GM23338 (cell line): ENCODE data around the gene GRK3.

Experiments used
- POLR2AphosphoS5 ChIP-seq: IDR thresholded peaks from 2 replicates; pipeline ENCODE4 v1.6.1; 2016; ENCODE audit warnings: antibody characterized with exemption, low read depth
- TF ChIP-seq, protein P1 (sequence below), 2 experiments: fragments of 200-600 bp in 1 of 2; sonication (generic) in 1 of 2; conservative IDR thresholded peaks; 2 replicates each; pipeline versions ENCODE4 v1.5.1 to v1.6.1; 2016 to 2017; ENCODE audit warnings: antibody characterized with exemption in 2 of 2, low read depth in 2 of 2, mild to moderate bottlenecking in 2 of 2, moderate library complexity in 1 of 2
- TF ChIP-seq, protein P2 (sequence below): IDR thresholded peaks from one replicate; pipeline ENCODE4 v1.6.1; 2018; ENCODE audit warnings: antibody characterized with exemption; ENCODE audit not compliant: unreplicated experiment

DNA sequence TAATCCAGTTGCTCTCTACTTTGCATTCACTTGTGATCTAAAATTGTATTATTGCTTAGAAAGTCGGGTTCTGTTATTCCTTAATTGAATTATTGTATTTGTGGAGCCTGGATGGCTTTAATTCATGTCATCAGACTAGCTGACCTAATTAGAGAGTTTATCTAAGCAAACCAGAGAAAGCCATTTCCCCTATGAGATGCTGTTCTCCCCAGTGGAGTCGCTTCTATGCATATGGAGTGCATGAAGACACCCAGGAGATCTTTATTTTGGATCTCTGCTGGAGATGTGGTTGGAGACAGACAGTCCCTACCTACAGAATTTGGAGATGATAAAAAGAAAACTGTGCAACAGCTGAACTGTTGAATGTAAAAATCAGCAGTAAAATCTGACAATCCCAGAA, 132.3 kb downstream of the GRK3 start:
- TF ChIP-seq, protein P1, sequence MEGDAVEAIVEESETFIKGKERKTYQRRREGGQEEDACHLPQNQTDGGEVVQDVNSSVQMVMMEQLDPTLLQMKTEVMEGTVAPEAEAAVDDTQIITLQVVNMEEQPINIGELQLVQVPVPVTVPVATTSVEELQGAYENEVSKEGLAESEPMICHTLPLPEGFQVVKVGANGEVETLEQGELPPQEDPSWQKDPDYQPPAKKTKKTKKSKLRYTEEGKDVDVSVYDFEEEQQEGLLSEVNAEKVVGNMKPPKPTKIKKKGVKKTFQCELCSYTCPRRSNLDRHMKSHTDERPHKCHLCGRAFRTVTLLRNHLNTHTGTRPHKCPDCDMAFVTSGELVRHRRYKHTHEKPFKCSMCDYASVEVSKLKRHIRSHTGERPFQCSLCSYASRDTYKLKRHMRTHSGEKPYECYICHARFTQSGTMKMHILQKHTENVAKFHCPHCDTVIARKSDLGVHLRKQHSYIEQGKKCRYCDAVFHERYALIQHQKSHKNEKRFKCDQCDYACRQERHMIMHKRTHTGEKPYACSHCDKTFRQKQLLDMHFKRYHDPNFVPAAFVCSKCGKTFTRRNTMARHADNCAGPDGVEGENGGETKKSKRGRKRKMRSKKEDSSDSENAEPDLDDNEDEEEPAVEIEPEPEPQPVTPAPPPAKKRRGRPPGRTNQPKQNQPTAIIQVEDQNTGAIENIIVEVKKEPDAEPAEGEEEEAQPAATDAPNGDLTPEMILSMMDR (conservative IDR thresholded peaks at IDR 0.05; ENCODE audit: low read depth in 2 of 2) = no peak
- TF ChIP-seq POLR2AphosphoS5 = no peak
- TF ChIP-seq, protein P2, sequence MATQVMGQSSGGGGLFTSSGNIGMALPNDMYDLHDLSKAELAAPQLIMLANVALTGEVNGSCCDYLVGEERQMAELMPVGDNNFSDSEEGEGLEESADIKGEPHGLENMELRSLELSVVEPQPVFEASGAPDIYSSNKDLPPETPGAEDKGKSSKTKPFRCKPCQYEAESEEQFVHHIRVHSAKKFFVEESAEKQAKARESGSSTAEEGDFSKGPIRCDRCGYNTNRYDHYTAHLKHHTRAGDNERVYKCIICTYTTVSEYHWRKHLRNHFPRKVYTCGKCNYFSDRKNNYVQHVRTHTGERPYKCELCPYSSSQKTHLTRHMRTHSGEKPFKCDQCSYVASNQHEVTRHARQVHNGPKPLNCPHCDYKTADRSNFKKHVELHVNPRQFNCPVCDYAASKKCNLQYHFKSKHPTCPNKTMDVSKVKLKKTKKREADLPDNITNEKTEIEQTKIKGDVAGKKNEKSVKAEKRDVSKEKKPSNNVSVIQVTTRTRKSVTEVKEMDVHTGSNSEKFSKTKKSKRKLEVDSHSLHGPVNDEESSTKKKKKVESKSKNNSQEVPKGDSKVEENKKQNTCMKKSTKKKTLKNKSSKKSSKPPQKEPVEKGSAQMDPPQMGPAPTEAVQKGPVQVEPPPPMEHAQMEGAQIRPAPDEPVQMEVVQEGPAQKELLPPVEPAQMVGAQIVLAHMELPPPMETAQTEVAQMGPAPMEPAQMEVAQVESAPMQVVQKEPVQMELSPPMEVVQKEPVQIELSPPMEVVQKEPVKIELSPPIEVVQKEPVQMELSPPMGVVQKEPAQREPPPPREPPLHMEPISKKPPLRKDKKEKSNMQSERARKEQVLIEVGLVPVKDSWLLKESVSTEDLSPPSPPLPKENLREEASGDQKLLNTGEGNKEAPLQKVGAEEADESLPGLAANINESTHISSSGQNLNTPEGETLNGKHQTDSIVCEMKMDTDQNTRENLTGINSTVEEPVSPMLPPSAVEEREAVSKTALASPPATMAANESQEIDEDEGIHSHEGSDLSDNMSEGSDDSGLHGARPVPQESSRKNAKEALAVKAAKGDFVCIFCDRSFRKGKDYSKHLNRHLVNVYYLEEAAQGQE = no peak
